GM18909 (cell line): Measurements from ENCODE around the gene GLIPR1.
"Not testable (repeated sequence)": the region's sequence is repeated elsewhere in the genome, so short reads cannot be mapped to it uniquely, and the experiment has no call there.

Experiments used
- ATAC-seq: cut with Tn5 transposase; IDR thresholded peaks from one replicate; pipeline ENCODE4 v1.9.1; 2021; ENCODE audit warnings: mild to moderate bottlenecking; ENCODE audit not compliant: unreplicated experiment, poor library complexity

The GLIPR1 gene

DNA sequence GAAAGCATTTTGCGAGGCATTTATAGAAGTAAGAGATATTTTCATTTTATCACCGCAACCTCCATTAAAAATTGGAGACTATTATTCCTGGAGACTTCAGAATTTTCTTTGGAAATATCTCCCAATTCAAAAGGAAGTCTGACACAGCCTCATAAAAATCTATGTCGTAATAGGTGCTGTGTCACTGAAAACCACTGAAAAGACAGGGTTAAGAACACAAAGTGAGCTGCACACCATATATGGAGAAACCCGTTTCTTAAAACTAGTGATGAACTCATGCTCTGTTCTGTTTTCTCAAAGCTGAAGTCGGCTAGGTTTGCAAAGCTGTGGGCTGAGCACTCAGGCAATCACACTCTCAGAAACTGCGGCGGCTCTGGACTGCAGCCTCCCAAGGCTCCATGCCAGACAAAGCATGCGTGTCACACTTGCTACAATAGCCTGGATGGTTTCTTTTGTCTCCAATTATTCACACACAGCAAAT, at the start of gene GLIPR1:
Gene GLIPR1 (plus strand): TSS at position 287 of the 481 bp plus-strand sequence. CDS start 126 bp downstream, at position 413.
- ATAC-seq, result peak; percentile 90

DNA sequence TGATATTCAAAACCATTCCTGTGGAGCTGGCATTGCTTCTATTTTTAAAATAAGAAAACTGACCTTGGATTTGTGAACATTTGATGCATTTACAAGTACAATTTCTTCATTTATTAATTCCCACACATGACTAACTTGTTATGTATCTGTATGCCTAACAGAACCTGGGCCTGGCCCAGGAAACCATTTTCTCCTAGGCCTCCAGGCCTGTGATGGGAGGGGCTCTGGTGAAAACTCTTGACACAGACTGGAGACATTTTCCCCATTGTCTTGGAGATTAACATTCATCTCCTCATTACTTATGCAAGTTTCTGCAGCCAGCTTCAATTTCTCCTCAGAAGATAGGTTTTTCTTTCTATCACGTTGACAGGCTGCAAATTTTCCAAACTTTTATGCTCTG, 47.6 kb upstream of the GLIPR1 start:
- ATAC-seq, result no peak

DNA sequence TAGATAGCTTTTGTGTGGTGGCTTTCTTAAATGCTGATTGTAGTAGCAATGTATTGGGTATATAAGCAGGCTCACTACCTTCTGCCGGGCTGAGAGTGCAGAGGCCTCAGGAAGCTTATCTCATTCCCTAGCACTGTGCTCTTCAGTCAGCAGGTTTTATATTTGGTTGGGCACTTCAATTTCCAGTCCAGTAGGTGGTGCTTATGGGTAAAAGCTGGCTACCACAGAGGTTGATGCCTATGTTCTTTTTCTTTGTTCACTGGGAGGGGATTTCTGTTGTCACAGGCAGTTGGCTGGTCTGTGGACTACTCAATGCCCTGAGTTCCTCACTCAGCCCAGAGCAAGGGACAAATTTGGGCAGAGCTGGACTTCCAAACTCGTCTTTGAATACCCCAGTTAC, 43.0 kb upstream of the GLIPR1 start:
- ATAC-seq, result peak; percentile 72

DNA sequence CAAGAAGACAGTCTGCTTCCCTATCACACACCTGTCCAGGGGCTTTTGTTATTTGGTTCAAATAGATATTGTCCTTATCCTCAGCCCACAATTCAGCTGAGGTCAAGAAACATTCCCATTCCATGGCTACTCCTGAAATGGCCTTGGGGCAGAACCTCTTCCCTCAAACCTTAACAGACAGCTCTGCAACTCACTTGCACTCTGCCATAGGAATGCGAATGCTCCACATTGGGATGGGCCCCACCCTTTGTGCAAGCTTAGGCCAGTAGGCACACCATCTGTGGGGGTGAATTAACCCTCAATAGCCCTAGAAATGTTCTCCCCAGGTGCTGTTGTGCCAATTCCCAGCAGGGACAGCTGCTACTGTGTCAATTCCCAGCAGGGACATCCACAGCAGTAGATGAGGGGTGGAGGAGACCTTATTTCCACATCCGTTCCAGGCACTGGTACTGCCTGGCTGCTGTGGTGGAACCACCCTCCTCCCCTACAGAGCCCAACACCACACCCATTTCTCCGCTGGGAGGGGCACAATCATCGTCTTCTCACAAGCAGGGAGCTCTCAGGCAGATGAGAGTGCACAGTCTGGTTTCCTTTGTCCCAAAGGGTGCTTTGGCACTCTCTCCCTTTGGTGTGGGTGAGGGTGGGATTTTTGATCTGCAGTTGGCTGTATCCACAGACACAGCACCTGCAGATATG, 42.3 kb upstream of the GLIPR1 start:
- ATAC-seq, result no peak

DNA sequence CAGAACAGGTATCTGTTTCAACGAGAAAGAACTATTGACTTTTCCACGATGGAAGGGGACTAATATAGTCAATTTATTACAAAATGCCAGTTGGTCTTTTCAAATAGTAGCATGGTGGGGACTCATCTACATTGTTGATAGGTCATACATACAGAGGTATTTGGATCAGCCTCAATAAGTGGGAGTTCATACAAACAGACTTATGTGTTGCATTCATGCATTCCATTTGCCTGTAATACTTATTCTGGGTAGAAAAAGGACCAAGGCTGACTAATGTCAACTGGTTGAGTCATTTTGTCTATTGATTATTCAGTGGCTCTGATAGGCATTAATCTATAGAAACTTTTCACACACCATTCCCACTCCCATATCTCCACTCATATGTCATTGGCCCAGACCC, 41.5 kb upstream of the GLIPR1 start:
- no peak for ATAC-seq

DNA sequence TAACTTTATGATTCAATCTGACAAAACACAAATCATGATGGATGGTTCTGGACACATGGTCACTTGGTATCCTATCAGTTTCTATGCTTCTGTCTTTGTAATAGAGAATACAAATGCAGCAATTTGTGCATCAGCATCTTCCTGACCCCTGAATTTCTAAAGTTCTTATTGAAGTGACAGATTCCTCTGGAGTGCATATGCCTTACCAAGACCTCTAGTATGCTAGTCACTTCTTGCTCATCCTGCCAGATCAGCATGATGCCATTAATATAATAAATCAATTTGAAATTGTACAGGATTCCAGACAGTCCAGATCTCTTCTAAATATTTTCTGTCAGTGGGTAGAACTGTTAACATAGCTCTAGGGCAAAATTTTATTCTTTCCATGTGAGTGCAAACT, 40.6 kb upstream of the GLIPR1 start:
- ATAC-seq, result no peak

DNA sequence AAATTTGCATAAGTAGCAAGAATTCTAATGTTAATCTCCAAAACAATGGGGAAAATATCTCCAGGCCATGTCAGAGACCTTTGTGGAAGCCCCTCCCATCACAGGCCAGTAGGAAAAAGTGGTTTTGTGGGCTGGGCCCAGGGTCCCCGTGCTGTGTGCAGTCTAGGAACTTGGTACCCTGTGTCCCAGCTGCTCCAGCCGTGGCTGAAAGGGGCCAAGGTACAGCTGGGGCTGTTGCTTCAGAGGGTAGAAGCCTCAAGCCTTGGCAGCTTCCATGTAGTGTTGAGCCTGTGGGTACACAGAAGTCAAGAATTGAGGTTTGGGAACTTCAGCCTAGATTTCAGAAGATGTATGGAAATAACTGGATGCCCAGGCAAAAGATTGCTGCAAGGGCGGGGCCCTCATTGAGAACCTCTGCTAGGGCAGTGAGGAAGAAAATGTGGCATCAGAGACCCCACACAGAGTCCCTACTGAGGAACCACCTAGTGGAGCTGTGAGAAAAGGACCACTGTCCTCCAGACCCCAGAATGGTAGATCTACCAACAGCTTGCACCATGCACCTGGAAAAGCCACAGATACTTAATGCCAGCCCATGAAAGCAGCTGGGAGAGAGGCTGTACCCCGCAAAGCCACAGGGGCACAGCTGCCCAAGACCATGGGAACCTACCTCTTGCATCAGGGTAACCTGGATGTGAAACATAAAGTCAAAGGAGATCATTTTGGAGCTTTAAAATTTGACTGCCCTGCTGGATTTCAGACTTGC, 38.7 kb upstream of the GLIPR1 start:
- not testable (repeated sequence) for ATAC-seq

DNA sequence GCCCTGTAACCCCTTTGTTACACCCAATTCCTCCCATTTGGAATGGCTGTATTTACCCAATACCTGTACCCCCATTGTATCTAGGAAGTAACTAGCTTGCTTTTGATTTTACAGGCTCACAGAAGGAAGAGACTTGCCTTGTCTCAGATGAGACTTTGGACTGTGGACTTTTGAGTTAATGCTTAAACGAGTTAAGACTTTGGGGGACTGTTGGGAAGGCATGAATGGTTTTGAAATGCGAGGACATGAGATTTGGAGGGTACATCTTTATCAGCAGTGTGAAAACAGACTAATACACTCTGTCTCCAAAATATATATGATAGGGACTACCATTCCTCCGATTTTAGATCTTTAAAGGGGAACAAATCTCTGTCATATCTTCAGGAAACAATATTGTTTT, 38.1 kb upstream of the GLIPR1 start:
- not testable (repeated sequence) for ATAC-seq

DNA sequence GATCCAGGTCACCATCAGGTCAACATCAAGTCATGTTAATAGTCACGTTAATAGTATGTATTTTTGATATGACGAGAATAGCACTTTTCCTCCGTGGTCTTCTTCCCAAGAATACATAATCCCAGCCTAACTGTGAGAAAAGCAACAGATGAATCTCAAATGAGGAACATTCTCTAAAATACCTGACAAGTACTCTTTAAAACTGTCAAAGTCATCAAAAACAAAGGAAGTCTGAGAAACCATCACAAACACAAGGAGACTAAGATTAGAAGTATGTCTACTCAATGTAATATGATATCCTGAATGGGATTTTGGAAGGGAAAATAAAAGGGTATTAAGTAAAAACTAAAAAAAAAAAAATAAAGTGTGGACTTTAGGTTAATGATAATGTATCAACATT, 36.8 kb upstream of the GLIPR1 start:
- ATAC-seq, result no peak

DNA sequence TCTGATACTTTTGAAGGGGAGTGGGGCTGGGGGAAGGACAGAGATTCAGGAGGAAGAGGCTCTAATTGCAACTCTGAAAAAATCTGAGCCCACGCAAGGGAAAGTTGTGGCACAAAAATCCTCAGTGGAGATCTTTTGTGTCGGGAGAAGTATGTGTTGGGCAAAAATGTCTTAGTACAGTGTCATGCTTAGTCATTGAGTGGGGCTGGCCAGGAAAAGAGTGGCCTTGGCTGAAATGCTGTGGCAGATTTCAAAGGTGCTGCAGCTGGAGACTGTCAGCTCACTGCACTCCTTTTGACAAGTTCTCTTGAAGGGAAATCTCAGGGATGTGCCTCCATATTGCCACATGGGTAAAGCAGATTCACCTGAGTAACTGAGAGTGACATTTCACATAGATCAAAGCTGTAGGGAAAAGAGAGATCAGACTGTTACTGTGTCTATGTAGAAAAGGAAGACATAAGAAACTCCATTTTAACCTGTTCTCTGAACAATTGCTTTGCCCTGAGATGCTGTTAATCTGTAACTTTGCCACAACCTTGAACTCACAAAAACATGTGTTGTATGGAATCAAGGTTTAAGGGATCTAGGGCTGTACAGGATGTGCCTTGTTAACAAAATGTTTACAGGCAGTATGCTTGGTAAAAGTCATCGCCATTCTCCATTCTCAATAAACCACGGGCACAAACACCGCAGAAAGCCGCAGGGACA, 36.0 kb upstream of the GLIPR1 start:
- no peak for ATAC-seq

DNA sequence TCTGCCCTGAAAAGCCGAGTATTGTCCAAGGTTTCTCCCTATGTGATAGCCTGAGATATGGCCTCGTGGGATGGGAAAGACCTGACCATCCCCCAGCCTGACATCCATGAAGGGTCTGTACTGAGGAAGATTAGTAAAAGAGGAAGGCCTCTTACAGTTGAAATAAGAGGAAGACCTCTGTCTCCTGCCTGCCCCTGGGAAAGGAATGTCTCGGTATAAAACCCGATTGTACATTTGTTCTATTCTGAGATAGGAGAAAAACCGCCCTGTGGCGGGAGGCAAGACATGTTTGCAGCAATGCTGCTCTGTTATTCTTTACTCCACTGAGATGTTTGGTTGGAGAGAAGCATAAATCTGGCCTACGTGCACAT, 35.4 kb upstream of the GLIPR1 start:
- ATAC-seq, result not testable (repeated sequence)

DNA sequence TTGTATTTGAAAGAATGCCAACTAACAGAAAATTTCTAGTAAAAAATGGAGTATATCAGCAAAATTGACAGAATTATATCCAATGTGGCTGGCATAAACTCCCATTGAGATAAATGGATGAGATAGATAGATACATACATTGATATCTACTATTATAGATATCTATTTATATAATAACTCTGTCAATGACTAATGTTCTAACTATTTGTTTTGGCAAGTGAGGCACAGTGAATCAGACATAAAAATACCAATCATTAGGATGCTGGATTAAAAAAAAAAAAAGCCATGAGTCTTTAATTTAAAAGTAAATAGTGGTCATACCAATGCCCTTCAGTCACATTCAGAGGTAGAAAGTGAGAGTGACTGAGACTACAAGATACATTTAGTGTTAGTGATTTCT, 33.7 kb upstream of the GLIPR1 start:
- no peak for ATAC-seq

DNA sequence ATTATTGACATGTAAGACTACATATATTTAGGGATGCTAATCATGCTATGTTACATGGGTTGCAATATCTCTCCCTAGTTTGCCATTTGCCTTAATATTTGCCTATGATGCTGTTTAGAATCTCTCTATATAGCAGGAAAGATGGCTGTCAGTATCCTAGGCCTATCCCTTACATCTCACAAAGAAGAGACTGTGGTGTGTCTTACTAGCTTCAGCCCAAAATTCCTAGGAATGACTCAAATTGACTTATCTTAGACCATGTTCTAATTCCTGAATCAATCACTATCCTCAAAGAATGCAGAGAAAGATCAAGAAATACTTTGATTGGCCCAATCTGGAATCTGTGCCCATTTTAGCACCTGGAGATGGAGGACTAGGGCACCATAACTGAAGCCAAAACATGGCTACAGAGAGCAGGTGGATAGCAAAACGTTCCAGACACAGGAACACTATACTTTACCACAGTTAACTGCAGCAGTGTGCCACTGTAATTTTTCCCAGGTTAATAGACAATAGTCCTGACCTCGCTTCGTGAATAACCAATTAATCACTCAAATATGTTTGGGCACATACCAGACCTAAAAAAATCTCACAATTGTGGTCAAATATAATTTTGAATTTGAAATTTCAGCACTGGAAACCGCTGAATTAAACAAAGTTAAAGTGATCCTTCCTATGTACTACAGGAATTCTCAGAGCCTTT, 32.7 kb upstream of the GLIPR1 start:
- no peak for ATAC-seq

DNA sequence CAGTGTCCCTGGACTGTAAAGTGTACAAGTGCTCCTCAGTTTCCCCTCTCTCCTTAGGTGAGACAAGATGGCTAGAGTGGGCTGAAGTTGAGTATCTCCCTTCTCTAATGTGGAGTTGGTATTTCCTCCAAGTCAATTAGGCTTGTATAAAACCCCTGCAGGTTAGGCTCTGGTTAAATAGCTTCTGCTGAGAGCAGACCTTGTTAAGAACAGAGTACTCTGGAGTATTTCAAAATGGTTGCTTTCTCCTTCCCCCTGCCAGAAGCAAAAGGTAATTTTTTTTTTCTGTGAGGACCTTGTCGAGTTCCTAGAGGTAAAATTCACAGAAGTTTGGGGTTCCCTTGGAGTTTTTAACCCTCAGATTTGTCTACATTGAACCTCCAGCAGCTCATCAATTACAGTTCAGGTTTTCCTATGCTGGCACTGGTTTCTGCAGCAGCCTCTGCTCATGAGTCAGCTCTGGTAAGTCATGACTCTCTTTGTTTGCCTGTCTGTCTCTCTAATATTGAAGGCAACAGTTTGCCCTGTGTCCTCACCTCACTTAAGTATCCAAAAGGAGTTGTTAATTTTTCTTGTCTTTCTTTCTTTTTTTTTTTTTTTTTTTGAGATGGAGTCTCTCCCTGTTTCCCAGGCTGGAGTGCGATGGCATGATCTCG, 27.8 kb upstream of the GLIPR1 start:
- no peak for ATAC-seq

DNA sequence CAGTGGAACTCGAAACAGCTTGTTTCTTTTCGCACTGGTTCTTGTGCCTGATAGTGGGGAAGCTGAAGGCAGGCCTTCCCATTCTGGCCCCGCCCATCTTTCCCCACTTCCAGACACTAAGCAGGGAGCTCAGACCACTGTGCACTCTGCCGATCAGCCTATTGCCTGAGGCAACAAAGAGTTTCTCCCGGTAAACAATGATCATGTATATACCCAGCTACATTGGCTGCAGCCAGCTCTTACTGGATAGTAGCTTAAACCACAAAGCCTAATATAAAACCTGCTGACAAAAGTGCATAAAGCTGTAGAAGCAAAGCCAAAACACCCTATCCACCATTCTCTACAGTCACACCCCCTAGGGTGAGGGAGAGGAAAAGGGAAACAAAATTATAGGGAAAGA, 24.7 kb upstream of the GLIPR1 start:
- ATAC-seq, result no peak

DNA sequence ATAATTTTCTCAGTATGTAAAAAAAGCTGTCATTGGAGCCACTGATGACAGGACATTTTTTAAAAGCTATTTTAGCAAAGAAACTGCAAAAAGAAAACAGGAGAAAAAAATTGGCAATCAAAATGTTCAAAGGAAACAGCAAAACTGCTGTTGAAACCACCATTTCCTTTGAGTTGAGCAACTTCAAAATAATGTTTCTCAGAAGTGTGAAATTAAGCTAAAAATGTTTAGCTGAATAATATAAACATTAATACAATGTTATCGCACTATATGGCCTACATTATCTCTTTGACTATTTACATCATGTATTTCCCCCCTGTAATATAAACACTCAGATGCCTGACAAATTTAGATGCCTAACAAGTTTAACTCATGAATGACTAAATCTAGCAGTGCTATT, 23.4 kb upstream of the GLIPR1 start:
- ATAC-seq, result no peak

DNA sequence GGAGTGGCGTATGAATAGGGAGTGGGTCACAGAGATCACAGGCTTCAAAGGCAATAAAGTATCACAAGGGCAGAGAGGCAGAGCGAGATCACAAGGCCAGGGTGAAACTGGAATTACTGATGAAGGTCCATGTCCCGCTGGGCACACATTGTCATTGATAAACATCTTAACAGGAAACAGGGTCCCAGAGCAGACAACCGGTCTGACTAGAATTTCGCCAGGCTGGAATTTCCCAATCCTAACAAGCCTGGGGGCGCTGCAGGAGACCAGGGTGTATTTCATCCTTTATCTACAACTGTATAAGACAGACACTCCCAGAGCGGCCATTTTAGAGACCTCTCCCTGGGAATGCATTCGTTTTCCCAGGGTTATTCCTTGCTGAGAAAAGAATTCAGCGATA, 22.7 kb upstream of the GLIPR1 start:
- ATAC-seq, result not testable (repeated sequence)

DNA sequence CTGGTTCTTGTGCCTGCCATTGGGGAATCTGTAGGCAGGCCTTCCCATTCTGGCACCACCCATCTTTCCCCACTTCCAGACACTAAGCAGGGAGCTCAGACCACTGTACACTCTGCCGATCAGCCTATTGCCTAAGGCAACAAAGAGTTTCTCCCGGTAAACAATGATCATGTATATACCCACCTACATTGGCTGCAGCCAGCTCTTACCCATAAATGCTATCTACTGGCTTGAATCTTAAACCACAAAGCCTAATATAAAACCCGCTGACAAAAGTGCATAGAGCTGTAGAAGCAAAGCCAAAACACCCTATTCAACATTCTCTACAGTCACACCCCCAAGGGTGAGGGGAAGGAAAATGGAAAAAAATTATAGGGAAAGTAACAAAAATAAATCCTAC, 20.8 kb upstream of the GLIPR1 start:
- no peak for ATAC-seq

DNA sequence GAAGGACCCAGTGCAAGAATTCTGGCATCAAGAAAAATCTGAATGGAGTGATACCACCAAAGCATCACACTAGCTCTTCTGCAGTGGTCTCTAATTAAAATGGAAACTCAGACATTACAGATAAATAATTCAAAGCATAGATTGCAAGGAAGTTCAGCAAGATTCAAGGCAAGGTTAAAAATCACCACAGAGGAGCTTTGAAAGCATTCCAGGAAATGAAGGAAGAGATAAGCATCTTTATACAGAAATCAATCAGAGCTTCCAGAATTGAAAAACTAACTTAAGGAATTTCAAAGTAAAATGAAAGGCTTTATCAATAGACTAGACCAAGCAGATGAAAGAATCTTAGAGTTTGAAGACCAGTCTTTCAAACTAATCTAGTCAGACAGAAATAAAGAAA, 20.4 kb upstream of the GLIPR1 start:
- ATAC-seq, result no peak
